HT1080 (cell line): ENCODE measurements around the gene FOXB2. TPM values are rescaled to one million over a fixed set of nuclear protein-coding genes. Genes with fewer than 3 reads are reported as not detected.
"Not testable (repeated sequence)": the region's sequence is repeated elsewhere in the genome, so short reads cannot be mapped to it uniquely, and the experiment has no call there.

ENCODE experiments used
- DNase-seq: peaks from one replicate; pipeline ENCODE4 v3.0.0-alpha.2; 2015; ENCODE audit warnings: low read depth
- polyA plus RNA-seq, 2 experiments: library from polyadenylated mRNA; depleted of rRNA; stranded (reverse); fragments of >200 nt; gene quantifications; 2 replicates each; pipeline ENCODE4 v1.2.3, GENCODE V29; 2015
- total RNA-seq: library from RNA; depleted of rRNA; stranded (reverse); fragments of >200 nt; shearing (Covaris generic); gene quantifications from 2 replicates; pipeline ENCODE4 v1.2.3, GENCODE V29; 2014; rRNA removed

Gene FOXB2
- total RNA-seq = not detected in 2 replicates
- polyA plus RNA-seq (2015; cell fraction: cytosol; rRNA removed) = not detected in 2 replicates
- not detected in 2 replicates for polyA plus RNA-seq (2015; cell fraction: nucleus; rRNA removed)

GRCh38 chr9:77019236-77019925 lies at the start of gene FOXB2:
TSS of gene FOXB2 (plus strand) at chr9:77019655. CDS start at chr9:77019655, 0 bp downstream.
- no peak for DNase-seq

GRCh38 chr9:76969716-76970115 lies 49.7 kb upstream of the FOXB2 start:
- no peak for DNase-seq

GRCh38 chr9:76978831-76979230 lies 40.6 kb upstream of the FOXB2 start:
- not testable (repeated sequence) for DNase-seq

- no peak for DNase-seq
These were observed 38.9 kb upstream of the FOXB2 start for GRCh38 chr9:76980566-76980965.

- no peak for DNase-seq
These were observed 35.0 kb upstream of the FOXB2 start for GRCh38 chr9:76984486-76984885.

GRCh38 chr9:76985581-76985980 lies 33.9 kb upstream of the FOXB2 start:
- DNase-seq = no peak

GRCh38 chr9:76987594-76988200 lies 31.8 kb upstream of the FOXB2 start:
- peak; percentile 37 for DNase-seq

GRCh38 chr9:76988941-76989340 lies 30.5 kb upstream of the FOXB2 start:
- no peak for DNase-seq

GRCh38 chr9:76989501-76989900 lies 30.0 kb upstream of the FOXB2 start:
- no peak for DNase-seq

- DNase-seq = no peak
These were observed 22.8 kb upstream of the FOXB2 start for GRCh38 chr9:76996700-76997099.

GRCh38 chr9:76999261-76999660 lies 20.2 kb upstream of the FOXB2 start:
- no peak for DNase-seq

- no peak for DNase-seq
These were observed 19.1 kb upstream of the FOXB2 start for GRCh38 chr9:77000330-77000729.

GRCh38 chr9:77003366-77003765 lies 16.1 kb upstream of the FOXB2 start:
- no peak for DNase-seq

GRCh38 chr9:77005216-77005615 lies 14.2 kb upstream of the FOXB2 start:
- peak; percentile 13 for DNase-seq

- DNase-seq = no peak
These were observed 8.9 kb upstream of the FOXB2 start for GRCh38 chr9:77010527-77010926.

- DNase-seq = peak; percentile 18
These were observed 7.3 kb upstream of the FOXB2 start for GRCh38 chr9:77011973-77012821.

GRCh38 chr9:77013206-77013931 lies 6.1 kb upstream of the FOXB2 start:
- DNase-seq = no peak

- DNase-seq = no peak
These were observed 5.4 kb upstream of the FOXB2 start for GRCh38 chr9:77013932-77014596.

GRCh38 chr9:77014597-77015263 lies 4.7 kb upstream of the FOXB2 start:
- no peak for DNase-seq
